ENCODE measurements around the gene CCNI2.

DNA sequence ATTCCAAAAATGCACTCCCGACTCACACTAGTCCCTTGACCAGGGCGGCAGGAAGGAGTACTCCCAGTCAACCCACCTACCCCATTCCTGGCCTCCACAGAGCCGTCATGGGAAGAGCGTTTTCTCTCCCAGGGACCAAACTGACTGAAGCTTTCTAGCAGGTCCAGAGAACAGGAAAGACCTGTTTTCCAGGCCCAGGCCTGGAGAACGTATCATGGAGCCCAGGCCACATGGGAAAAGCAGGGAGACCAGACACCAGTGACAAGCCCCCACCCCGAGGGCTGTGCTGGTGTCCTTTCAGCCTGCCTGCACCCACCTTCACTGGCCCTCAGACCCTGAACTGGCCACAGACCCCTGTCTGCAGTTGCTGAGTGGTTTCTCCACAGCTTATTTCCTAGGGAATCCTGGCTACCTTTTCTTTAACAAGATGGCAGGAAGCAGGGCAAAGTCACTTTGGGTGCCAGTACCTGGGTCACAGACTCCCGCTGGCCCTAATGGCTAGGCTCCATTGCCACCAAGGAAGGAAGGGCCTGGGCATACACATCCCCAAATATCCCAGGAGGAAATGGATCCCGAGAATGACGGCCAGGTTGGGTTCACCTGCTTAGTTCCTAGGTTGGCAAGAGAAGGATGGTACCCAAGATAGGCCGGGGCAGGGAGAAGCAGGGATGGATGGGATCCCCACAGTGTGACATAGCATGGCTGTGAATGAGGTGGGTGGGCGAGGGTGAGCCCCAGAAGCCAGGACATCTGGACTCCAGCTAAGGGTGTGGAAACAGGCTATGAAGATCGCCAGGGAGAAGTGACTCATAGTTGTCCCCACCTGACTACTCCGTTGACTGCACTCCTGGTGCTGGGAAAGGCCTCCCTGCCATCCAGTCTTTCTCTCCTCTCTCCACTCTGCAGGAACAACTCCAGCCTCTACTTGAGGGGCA lies 12.2 kb downstream of the CCNI2 start:
- TF ChIP-seq POLR2A (IDR thresholded peaks at IDR 0.05) (no peak), CTCF (IDR thresholded peaks at IDR 0.05) (no peak)

Data from uterus (tissue), 2 donors.